NCI-H2081 treated with DMSO at 0.1 percent for 48 hours (cell line): Measurements from ENCODE around the gene STXBP6.
"Not testable (repeated sequence)": the region's sequence is repeated elsewhere in the genome, so short reads cannot be mapped to it uniquely, and the experiment has no call there.

ENCODE experiments used
- DNase-seq: peaks from one replicate; lab custom pipeline; 2025; lab: John Stamatoyannopoulos, UW

Gene STXBP6

DNA sequence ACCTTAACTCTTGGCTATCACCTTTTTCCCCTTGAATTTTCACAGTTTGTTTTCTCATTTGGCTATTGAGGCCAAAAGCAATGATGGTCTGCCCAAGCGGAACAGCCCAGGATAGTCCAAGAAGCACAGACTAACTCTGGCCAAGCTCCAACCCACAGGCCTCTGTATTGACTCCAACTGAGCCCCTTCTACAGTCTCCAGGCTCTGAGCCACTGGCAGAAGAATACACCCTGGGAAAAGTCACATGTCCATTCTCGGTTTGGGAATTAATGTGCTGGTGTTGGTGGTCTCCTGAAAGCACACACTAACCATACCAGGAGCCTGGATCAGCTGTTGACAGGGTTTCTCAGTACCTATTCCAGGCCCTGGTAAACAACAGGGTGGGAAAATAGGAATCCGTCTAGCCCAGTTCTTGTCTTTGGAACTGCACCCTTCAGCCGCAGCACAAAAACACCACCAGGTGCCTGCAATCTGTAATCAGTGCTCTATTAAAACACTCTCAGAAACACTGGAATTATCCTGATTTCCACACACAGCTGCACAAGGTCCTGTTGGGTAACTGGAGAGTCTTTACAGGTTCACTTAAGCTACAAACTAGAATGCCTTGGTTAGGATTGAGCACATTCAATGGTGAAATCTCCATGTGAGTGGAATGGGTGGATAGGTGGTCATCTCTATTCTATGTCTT lies 63.6 kb downstream of the STXBP6 start:
- DNase-seq = no peak

- DNase-seq = peak; percentile 30
Measured at GRCh38 chr14:24984846-24985589, 64.9 kb downstream of the STXBP6 start.

DNA sequence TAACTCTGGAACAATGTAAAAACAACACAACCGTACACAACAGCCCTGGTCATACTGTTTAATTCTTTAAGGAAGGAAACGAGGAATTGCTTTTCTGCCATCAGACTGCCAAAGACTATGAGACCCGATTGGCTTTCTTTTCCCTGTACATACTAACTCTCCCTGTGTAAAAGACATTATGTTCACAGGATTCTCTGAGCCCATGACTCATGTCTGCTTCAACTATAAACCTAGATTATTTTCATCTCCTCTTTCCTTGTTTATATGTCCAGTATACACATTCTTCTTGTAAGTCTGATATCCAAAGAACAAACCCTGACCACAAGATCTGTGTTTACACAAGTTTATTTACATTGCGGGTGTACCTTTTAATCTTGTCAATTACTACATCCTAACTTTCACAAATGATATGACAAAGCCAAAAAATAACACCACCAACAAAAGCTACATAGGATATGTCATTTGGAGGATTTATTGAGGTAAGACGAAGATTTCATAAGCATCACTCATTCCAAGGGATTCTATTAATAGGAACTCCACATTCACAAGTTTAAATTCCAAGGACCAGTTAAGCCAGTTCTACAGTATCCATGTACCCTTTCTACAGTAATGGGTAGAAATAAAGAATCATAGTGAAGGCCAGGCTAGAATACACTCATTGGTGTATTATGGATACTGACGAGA lies 67.3 kb downstream of the STXBP6 start:
- DNase-seq = no peak

DNA sequence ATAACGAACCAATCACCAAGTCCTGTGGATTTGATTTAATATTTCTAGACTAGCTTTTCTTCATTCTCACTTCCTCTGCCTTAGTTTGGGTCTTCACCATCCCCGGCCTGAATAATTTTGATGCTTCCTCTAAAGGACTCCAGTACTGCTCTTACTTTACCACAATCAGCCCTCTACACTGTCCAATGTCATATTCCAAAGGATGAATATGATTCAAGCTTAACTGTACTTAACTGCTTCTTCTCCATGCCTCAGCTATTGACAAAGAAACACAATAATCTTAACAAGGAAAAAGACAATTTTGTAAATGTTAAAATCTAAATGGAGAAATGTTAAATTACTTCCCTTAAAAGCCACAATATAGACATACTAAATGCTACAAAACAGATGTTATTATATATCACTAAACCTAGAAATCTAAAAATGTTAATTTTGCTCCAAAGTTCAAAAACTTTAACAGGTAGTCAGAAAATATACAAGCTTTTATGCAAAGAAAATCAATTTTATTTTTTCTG lies 70.2 kb downstream of the STXBP6 start:
- no peak for DNase-seq

DNA sequence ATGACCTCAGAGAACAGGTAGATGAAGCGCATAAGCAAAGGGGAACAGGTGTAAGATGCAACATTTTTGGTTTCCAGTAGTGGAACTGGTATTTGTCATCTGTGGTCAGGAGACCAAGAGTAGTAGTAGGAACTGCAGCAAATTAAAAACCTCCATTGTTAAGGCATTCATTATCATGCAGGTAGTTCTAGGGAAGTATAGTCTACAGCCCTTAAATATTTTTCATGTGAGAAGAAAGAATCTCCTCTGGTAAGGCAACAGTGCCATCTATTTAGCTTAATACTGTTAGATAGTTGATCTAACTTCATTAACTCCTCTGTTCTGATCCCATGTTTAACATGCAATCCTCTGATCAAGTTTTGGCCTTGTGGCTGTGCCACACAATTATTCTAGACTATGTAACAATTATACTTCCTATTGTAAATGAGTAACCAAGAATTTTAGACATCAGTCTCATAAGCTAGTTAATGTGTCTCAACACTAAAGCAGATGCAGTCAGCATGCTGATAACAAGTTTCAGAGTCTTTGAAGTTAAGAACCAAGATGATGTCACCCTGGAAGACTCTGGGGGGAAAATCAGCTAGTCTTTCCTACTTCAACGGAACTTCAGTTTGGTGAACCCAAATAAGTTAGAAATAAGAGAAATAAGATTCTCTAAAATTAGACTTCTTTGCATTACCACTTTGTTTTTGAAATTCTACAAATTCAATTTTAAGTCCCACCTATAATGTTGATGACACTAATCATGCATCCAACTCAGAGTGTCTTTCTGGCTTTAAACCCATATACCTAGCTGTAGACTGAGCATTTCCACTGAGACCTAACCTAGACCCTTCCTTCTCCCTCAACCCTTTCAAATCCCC lies 70.9 kb downstream of the STXBP6 start:
- DNase-seq = no peak

GRCh38 chr14:24976602-24977001 lies 73.3 kb downstream of the STXBP6 start:
- DNase-seq = no peak

- DNase-seq = no peak
Measured at GRCh38 chr14:24975393-24975792, 74.6 kb downstream of the STXBP6 start.

- no peak for DNase-seq
Measured at GRCh38 chr14:24974591-24975374, 75.2 kb downstream of the STXBP6 start.

- DNase-seq = no peak
Measured at GRCh38 chr14:24972844-24973243, 77.1 kb downstream of the STXBP6 start.

DNA sequence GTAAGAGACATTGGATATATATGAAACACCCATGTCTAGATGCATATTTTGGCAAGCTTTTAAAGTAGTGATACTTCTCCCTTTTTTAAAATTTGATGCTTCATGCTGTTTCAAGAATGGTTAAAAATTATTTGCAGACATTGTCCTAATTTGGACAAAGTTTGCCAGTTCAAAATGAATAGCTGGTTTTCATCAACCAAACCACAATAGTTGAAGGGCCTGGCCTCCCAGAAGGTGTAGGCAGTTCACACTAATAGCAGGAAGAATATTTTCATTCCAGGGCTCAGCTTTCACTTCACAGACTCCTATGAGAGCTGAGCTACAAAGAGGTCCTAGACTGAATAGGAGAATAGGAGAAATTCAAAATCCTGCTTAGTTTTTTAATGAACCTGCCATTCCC lies 78.7 kb downstream of the STXBP6 start:
- no peak for DNase-seq

- DNase-seq = no peak
Measured at GRCh38 chr14:24966579-24966964, 83.4 kb downstream of the STXBP6 start.

DNA sequence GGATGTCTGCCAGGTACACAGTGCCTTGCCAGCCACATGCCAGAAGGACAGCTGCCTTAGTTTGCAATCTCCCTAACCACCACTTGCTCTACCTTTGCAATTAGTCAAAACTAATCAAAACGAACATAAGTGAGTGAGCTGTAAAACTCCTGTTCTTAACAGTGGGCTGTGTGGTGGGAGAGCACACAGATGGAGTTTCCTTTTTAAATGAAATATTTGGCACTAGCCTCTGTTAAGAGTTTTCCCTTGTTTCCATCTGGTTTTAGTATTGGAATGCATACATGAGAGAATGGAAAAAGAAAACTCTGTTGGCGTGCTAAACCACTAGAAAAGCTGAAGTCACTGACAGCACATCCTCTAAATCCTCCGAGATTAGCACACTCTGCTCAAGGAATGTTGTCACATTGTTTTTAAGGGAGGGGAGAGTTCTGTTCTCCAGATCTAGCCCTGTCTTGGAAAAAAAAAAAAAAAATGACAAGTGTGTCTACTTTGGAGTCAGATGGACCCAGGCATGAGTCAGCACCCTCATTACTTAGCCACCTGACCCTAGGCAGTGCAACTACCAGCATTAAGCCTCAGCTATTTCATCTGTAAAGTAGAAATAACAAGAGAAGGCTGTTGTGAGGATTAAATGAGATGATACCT lies 83.9 kb downstream of the STXBP6 start:
- no peak for DNase-seq

- DNase-seq = no peak
Measured at GRCh38 chr14:24965578-24965933, 84.4 kb downstream of the STXBP6 start.

GRCh38 chr14:24964591-24964990 lies 85.4 kb downstream of the STXBP6 start:
- no peak for DNase-seq

- DNase-seq = no peak
Measured at GRCh38 chr14:24964048-24964447, 85.9 kb downstream of the STXBP6 start.

GRCh38 chr14:24962118-24962517 lies 87.8 kb downstream of the STXBP6 start:
- DNase-seq = not testable (repeated sequence)

- no peak for DNase-seq
Measured at GRCh38 chr14:24960816-24961215, 89.1 kb downstream of the STXBP6 start.

DNA sequence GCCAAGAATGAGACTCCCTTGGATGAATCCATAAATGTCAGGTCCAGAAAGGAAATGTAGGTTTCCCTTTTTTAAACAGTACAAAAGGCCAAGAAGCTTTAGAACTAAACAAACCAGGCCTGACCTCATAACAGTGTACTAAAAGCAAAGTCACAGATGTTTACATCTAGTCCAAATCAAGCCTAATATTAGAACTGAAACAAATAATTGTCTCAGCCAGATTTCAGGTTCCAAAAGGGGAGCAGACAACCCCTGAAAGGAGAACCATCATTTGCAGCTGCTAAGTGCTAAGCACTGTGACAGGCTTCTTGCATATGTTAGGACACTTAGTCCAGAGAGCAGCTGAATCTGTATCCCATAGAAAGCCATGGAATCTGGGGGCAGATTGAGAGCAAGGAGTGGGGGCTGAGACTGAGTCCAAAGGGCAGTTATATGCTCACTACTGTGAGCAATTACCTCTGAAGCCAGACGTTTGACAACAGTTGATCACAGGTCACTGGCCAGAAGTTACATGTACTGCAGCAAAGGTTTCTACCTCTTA lies 90.1 kb downstream of the STXBP6 start:
- DNase-seq = no peak

GRCh38 chr14:24958271-24958670 lies 91.7 kb downstream of the STXBP6 start:
- no peak for DNase-seq

GRCh38 chr14:24957814-24958213 lies 92.1 kb downstream of the STXBP6 start:
- DNase-seq = no peak
